SH-SY5Y (cell line): ENCODE results near the gene ITPRID2.

Source experiments
- GATA2 ChIP-seq: IDR thresholded peaks from 2 replicates; pipeline ENCODE4 v1.6.1; 2011; ENCODE audit warnings: mild to moderate bottlenecking, low read depth, low read length
- GATA3 ChIP-seq: IDR thresholded peaks from 2 replicates; pipeline ENCODE4 v1.6.1; 2011; ENCODE audit warnings: low read depth, mild to moderate bottlenecking, low read length, moderate library complexity

DNA sequence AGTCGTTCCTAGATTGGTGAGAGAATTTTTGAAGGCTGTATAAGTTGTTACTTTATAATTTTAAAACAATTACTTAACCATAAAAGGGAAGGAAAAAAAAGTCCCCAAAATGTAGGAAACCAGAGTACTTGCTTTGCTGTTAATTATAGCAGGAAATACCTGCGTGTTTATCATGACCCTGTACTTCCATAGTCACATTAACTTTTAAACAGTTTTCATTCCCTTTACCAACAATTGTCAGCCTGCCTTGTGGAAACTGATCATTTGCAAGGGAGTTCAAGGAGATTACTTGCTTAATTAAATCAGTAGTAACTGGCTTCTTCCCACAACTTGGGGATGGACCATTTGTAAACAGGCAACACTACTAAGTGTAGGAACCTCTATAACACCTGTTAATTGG is 6.4 kb upstream of the ITPRID2 start:
- TF ChIP-seq GATA3 (no peak), GATA2 (no peak)
